Measurements from ENCODE around the gene CASP4. TPM values are rescaled to one million over a fixed set of nuclear protein-coding genes. Genes with fewer than 3 reads are reported as not detected.

CASP4 gene
- total and polyA plus RNA-seq, 7 experiments from 2014 or later, result 59.5 to 94.7 (median 76.8) TPM

- H3K27ac ChIP-seq (ENCODE audit: low read depth, low read length), result no peak overlapping the region
- no peaks in the 10 kb centered on the region for H3K27me3 ChIP-seq (ENCODE audit: control insufficient read depth in 2 of 2, insufficient read depth in 2 of 2, low read length in 2 of 2)
- ChIA-PET CTCF (interaction anchor here (1.0 kb wide), 1 partner anchor 390 kb away, joined by 4 read pairs; no protein-coding TSS in a partner anchor), POLR2A (interaction anchor here (1.0 kb wide), 1 partner anchor 32 kb away, joined by 3 read pairs; the partner anchor contains the start of gene CASP4)
- H3K4me3 Mint-ChIP-seq, result no peak overlapping the region
- no peaks in the 10 kb centered on the region for H3K27me3 Mint-ChIP-seq
- peaks cover 4 to 11% (median 7%) of the 10 kb centered on the region in 7 donors for H3K4me1 Mint-ChIP-seq
- H3K36me3 Mint-ChIP-seq, result no peaks in the 10 kb centered on the region
- DNase-seq (peak in 2 of 9 donors; percentile 10 to 11), ATAC-seq (peak; percentile 14)
- H3K9me3 ChIP-seq (ENCODE audit: control insufficient read depth in 2 of 3, low read length in 3 of 3), result no peaks in the 10 kb centered on the region
- no peaks in the 10 kb centered on the region for H3K9me3 Mint-ChIP-seq
- no peak overlapping the region for H3K27ac Mint-ChIP-seq
- H3K4me3 ChIP-seq (ENCODE audit: low read length), result no peak overlapping the region
- no peaks in the 10 kb centered on the region for H3K4me1 ChIP-seq (ENCODE audit: control insufficient read depth in 2 of 2, insufficient read depth in 2 of 2, low read length in 2 of 2)
- no peaks in the 10 kb centered on the region for H3K36me3 ChIP-seq (ENCODE audit: control insufficient read depth in 2 of 3, insufficient read depth in 3 of 3, low read length in 3 of 3)
- intact Hi-C loops (cut with micrococcal nuclease), result loop anchor here (1.0 to 5.0 kb wide), 5 partner anchors 53 to 469 kb away; no protein-coding TSS in a partner anchor
Measured at GRCh38 chr11:105000167-105000566, 31.8 kb upstream of the CASP4 start.

GRCh38 chr11:104999721-105000120, 31.3 kb upstream of the CASP4 start:
- Histone ChIP-seq H3K27ac (ENCODE audit: low read depth, low read length) (no peak overlapping the region), H3K4me3 (ENCODE audit: low read length) (no peak overlapping the region), H3K4me1 (ENCODE audit: control insufficient read depth in 2 of 2, insufficient read depth in 2 of 2, low read length in 2 of 2) (no peaks in the 10 kb centered on the region), H3K36me3 (ENCODE audit: control insufficient read depth in 2 of 3, insufficient read depth in 3 of 3, low read length in 3 of 3) (no peaks in the 10 kb centered on the region), H3K27me3 (ENCODE audit: control insufficient read depth in 2 of 2, insufficient read depth in 2 of 2, low read length in 2 of 2) (no peaks in the 10 kb centered on the region), H3K9me3 (ENCODE audit: control insufficient read depth in 2 of 3, low read length in 3 of 3) (no peaks in the 10 kb centered on the region)
- no peaks in the 10 kb centered on the region for H3K9me3 Mint-ChIP-seq
- DNase-seq (no peak), ATAC-seq (no peak)
- ChIA-PET CTCF (no interaction called here), POLR2A (no interaction called here)
- intact Hi-C loops (cut with micrococcal nuclease), result loop anchor here (1.0 to 5.0 kb wide), 5 partner anchors 52 to 468 kb away; no protein-coding TSS in a partner anchor
- H3K4me1 Mint-ChIP-seq, result peaks cover 5 to 15% (median 8%) of the 10 kb centered on the region in 7 donors
- no peak overlapping the region for H3K4me3 Mint-ChIP-seq
- H3K36me3 Mint-ChIP-seq, result no peaks in the 10 kb centered on the region
- peak overlapping the region in 1 of 9 donors; percentile 20 for H3K27ac Mint-ChIP-seq
- peaks cover 0 to under 1% (median 0%) of the 10 kb centered on the region in 5 donors for H3K27me3 Mint-ChIP-seq

GRCh38 chr11:104997288-104997687, 28.9 kb upstream of the CASP4 start:
- Histone ChIP-seq H3K27me3 (ENCODE audit: control insufficient read depth in 2 of 2, insufficient read depth in 2 of 2, low read length in 2 of 2) (no peaks in the 10 kb centered on the region), H3K4me1 (ENCODE audit: control insufficient read depth in 2 of 2, insufficient read depth in 2 of 2, low read length in 2 of 2) (no peaks in the 10 kb centered on the region), H3K4me3 (ENCODE audit: low read length) (no peak overlapping the region), H3K36me3 (ENCODE audit: control insufficient read depth in 2 of 3, insufficient read depth in 3 of 3, low read length in 3 of 3) (no peaks in the 10 kb centered on the region), H3K9me3 (ENCODE audit: control insufficient read depth in 2 of 3, low read length in 3 of 3) (no peaks in the 10 kb centered on the region), H3K27ac (ENCODE audit: low read depth, low read length) (no peak overlapping the region)
- POLR2A ChIA-PET, result no interaction called here
- no peak overlapping the region for H3K27ac Mint-ChIP-seq
- H3K27me3 Mint-ChIP-seq, result peaks cover 0 to 10% (median 0%) of the 10 kb centered on the region in 5 donors
- CTCF ChIA-PET, result interaction anchor here (0.7 to 1.3 kb wide), 2 partner anchors 15 to 466 kb away, joined by 3 read pairs; no protein-coding TSS in a partner anchor
- ATAC-seq, result no peak
- DNase-seq, result no peak
- peaks cover 0 to 2% (median 0%) of the 10 kb centered on the region in 11 donors for H3K9me3 Mint-ChIP-seq
- no peak overlapping the region for H3K4me3 Mint-ChIP-seq
- peaks cover 5 to 22% (median 12%) of the 10 kb centered on the region in 7 donors for H3K4me1 Mint-ChIP-seq
- intact Hi-C loops (cut with micrococcal nuclease), result no loop called here
- H3K36me3 Mint-ChIP-seq, result no peaks in the 10 kb centered on the region

GRCh38 chr11:104995001-104995408, 26.6 kb upstream of the CASP4 start:
- intact Hi-C loops (cut with micrococcal nuclease), result no loop called here
- POLR2A ChIA-PET, result no interaction called here

GRCh38 chr11:104992781-104993180, 24.4 kb upstream of the CASP4 start:
- no peak overlapping the region for H3K27ac Mint-ChIP-seq
- intact Hi-C loops (cut with micrococcal nuclease), result no loop called here

More at GRCh38 chr11:104995001-104995408, 26.6 kb upstream of the CASP4 start:
- CTCF ChIA-PET, result no interaction called here
- H3K4me1 ChIP-seq (ENCODE audit: control insufficient read depth in 2 of 2, insufficient read depth in 2 of 2, low read length in 2 of 2), result no peaks in the 10 kb centered on the region
- no peaks in the 10 kb centered on the region for H3K36me3 ChIP-seq (ENCODE audit: control insufficient read depth in 2 of 3, insufficient read depth in 3 of 3, low read length in 3 of 3)
- no peaks in the 10 kb centered on the region for H3K9me3 ChIP-seq (ENCODE audit: control insufficient read depth in 2 of 3, low read length in 3 of 3)
- H3K4me3 ChIP-seq (ENCODE audit: low read length), result no peak overlapping the region
- DNase-seq (no peak), ATAC-seq (no peak)
- no peak overlapping the region for H3K27ac ChIP-seq (ENCODE audit: low read depth, low read length)
- Mint-ChIP-seq H3K36me3 (no peaks in the 10 kb centered on the region), H3K4me1 (peaks cover 0 to 13% (median 7%) of the 10 kb centered on the region in 7 donors), H3K27me3 (peaks cover 0 to 16% (median 0%) of the 10 kb centered on the region in 5 donors), H3K4me3 (no peak overlapping the region), H3K27ac (no peak overlapping the region), H3K9me3 (peaks cover 0 to 2% (median 0%) of the 10 kb centered on the region in 11 donors)
- H3K27me3 ChIP-seq (ENCODE audit: control insufficient read depth in 2 of 2, insufficient read depth in 2 of 2, low read length in 2 of 2), result no peaks in the 10 kb centered on the region

GRCh38 chr11:104991994-104992393, 23.6 kb upstream of the CASP4 start:
- H3K4me1 Mint-ChIP-seq, result peaks cover 0 to 12% (median 7%) of the 10 kb centered on the region in 7 donors
- Histone ChIP-seq H3K27me3 (ENCODE audit: control insufficient read depth in 2 of 2, insufficient read depth in 2 of 2, low read length in 2 of 2) (no peaks in the 10 kb centered on the region), H3K36me3 (ENCODE audit: control insufficient read depth in 2 of 3, insufficient read depth in 3 of 3, low read length in 3 of 3) (no peaks in the 10 kb centered on the region), H3K4me3 (ENCODE audit: low read length) (no peak overlapping the region), H3K4me1 (ENCODE audit: control insufficient read depth in 2 of 2, insufficient read depth in 2 of 2, low read length in 2 of 2) (no peaks in the 10 kb centered on the region), H3K9me3 (ENCODE audit: control insufficient read depth in 2 of 3, low read length in 3 of 3) (no peaks in the 10 kb centered on the region), H3K27ac (ENCODE audit: low read depth, low read length) (no peak overlapping the region)
- peaks cover 0 to 3% (median 0%) of the 10 kb centered on the region in 5 donors for H3K36me3 Mint-ChIP-seq
- ATAC-seq (no peak), DNase-seq (no peak)
- intact Hi-C loops (cut with micrococcal nuclease), result no loop called here
- H3K27ac Mint-ChIP-seq, result no peak overlapping the region
- H3K9me3 Mint-ChIP-seq, result peaks cover 0 to 19% (median 6%) of the 10 kb centered on the region in 11 donors
- POLR2A ChIA-PET, result no interaction called here
- CTCF ChIA-PET, result no interaction called here
- peaks cover 0 to 29% (median 0%) of the 10 kb centered on the region in 5 donors for H3K27me3 Mint-ChIP-seq
- no peak overlapping the region for H3K4me3 Mint-ChIP-seq

More at GRCh38 chr11:104992781-104993180, 24.4 kb upstream of the CASP4 start:
- Mint-ChIP-seq H3K4me3 (no peak overlapping the region), H3K9me3 (peaks cover 0 to 11% (median 3%) of the 10 kb centered on the region in 11 donors), H3K27me3 (peaks cover 0 to 29% (median 0%) of the 10 kb centered on the region in 5 donors), H3K36me3 (peaks cover 0 to 2% (median 0%) of the 10 kb centered on the region in 5 donors), H3K4me1 (peaks cover 0 to 12% (median 7%) of the 10 kb centered on the region in 7 donors)
- H3K4me3 ChIP-seq (ENCODE audit: low read length), result no peak overlapping the region
- no peaks in the 10 kb centered on the region for H3K27me3 ChIP-seq (ENCODE audit: control insufficient read depth in 2 of 2, insufficient read depth in 2 of 2, low read length in 2 of 2)
- H3K27ac ChIP-seq (ENCODE audit: low read depth, low read length), result no peak overlapping the region
- H3K36me3 ChIP-seq (ENCODE audit: control insufficient read depth in 2 of 3, insufficient read depth in 3 of 3, low read length in 3 of 3), result no peaks in the 10 kb centered on the region
- ChIA-PET CTCF (no interaction called here), POLR2A (no interaction called here)
- H3K4me1 ChIP-seq (ENCODE audit: control insufficient read depth in 2 of 2, insufficient read depth in 2 of 2, low read length in 2 of 2), result no peaks in the 10 kb centered on the region
- no peak for DNase-seq
- ATAC-seq, result no peak
- no peaks in the 10 kb centered on the region for H3K9me3 ChIP-seq (ENCODE audit: control insufficient read depth in 2 of 3, low read length in 3 of 3)

GRCh38 chr11:104984808-104985207, 16.4 kb upstream of the CASP4 start:
- intact Hi-C loops (cut with micrococcal nuclease), result no loop called here
- no peak for DNase-seq
- CTCF ChIA-PET, result interaction anchor here (0.6 kb wide), 1 partner anchor 48 kb away, joined by 3 read pairs; no protein-coding TSS in a partner anchor
- H3K36me3 ChIP-seq (ENCODE audit: control insufficient read depth in 2 of 3, insufficient read depth in 3 of 3, low read length in 3 of 3), result no peaks in the 10 kb centered on the region
- Mint-ChIP-seq H3K9me3 (peaks cover 0 to 29% (median 6%) of the 10 kb centered on the region in 11 donors), H3K36me3 (peaks cover 0 to 3% (median 0%) of the 10 kb centered on the region in 5 donors), H3K27ac (no peak overlapping the region), H3K4me1 (no peaks in the 10 kb centered on the region), H3K4me3 (no peak overlapping the region), H3K27me3 (peaks cover 0 to 14% (median 0%) of the 10 kb centered on the region in 5 donors)
- POLR2A ChIA-PET, result no interaction called here
- no peaks in the 10 kb centered on the region for H3K27me3 ChIP-seq (ENCODE audit: control insufficient read depth in 2 of 2, insufficient read depth in 2 of 2, low read length in 2 of 2)
- H3K9me3 ChIP-seq (ENCODE audit: control insufficient read depth in 2 of 3, low read length in 3 of 3), result no peaks in the 10 kb centered on the region
- no peak overlapping the region for H3K27ac ChIP-seq (ENCODE audit: low read depth, low read length)
- H3K4me1 ChIP-seq (ENCODE audit: control insufficient read depth in 2 of 2, insufficient read depth in 2 of 2, low read length in 2 of 2), result no peaks in the 10 kb centered on the region
- no peak overlapping the region for H3K4me3 ChIP-seq (ENCODE audit: low read length)
- ATAC-seq, result no peak
